Measurements from ENCODE around the gene POMGNT1. TPM values are rescaled to one million over a fixed set of nuclear protein-coding genes. Genes with fewer than 3 reads are reported as not detected.

Gene POMGNT1
- total RNA-seq, 2 experiments from 2014 or later, result 30.8 to 37.3 TPM

DNA sequence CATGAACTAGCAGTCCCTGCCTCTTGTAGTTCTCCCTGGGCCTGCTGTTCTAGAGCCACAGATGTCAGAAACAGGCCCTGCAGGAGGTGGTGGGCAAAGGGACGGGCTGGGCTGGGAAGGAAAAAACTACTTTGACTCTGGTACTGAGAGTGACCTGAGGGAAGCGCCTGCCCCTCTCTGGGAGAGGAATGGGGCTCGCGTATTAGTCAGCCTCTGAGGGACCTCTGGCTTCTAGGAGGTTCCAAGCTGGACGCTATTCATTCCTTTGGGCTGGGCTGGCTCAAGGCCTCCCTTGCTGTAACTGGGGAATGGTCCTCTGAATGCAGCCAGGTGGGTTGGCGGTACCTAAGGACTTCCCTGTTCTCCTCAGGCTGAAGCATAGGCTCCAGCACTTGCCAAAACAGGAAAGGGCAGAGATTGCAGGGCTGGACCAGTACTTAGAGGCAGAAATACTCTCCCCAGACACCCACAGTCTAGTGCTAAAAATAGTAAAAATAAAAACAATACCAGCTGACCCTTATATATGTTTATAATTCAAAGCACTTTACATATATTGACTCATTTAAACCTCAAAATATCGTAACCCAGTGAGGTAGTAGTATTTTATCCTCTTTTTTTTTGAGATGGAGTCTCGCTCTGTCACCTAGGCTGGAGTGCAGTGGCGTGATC, 7.1 kb downstream of the POMGNT1 start:
- H3K79me2 ChIP-seq (ENCODE audit: insufficient read depth, low read depth, low read length), result no peaks in the 10 kb centered on the region
- no peak for DNase-seq (ENCODE audit: low spot score)
- H3K4me1 ChIP-seq (ENCODE audit: insufficient read depth, low read length, poor library complexity, severe bottlenecking), result peaks cover 4% of the 10 kb centered on the region
- H4K20me1 ChIP-seq (ENCODE audit: insufficient read depth, low read length), result no peaks in the 10 kb centered on the region
- no peak overlapping the region for H2AFZ ChIP-seq (ENCODE audit: low read length)
- H3K4me3 ChIP-seq (ENCODE audit: low read depth, low read length, poor library complexity, severe bottlenecking), result no peak overlapping the region
- peaks cover 5% of the 10 kb centered on the region; the same call in 1 of the 2 replicates for H3K36me3 ChIP-seq (ENCODE audit: insufficient read depth, low read length)
- no TSS peak for BruUV-seq (replicated peaks)
- H3K9me2 ChIP-seq (ENCODE audit: insufficient read depth, low read length), result no peaks in the 10 kb centered on the region
- TF ChIP-seq EZH2phosphoT487 (IDR thresholded peaks at IDR 0.05; ENCODE audit: borderline replicate concordance, low read depth, low read length), result no peak
- H3K9me3 ChIP-seq (ENCODE audit: low read length), result no peaks in the 10 kb centered on the region
- no peak overlapping the region for H3K4me2 ChIP-seq (ENCODE audit: low read length)
- intact Hi-C loops (cut with micrococcal nuclease; ENCODE audit: unreplicated experiment), result no loop called here
- no peak overlapping the region for H3K27ac ChIP-seq (ENCODE audit: low read depth, low read length, poor library complexity, severe bottlenecking)
- ChIA-PET POLR2A (interaction anchor here (0.8 to 1.4 kb wide), 2 partner anchors 8 to 10 kb away, joined by 3 to 4 read pairs; no protein-coding TSS in a partner anchor), CTCF (ENCODE audit: unreplicated experiment) (no interaction called here)

DNA sequence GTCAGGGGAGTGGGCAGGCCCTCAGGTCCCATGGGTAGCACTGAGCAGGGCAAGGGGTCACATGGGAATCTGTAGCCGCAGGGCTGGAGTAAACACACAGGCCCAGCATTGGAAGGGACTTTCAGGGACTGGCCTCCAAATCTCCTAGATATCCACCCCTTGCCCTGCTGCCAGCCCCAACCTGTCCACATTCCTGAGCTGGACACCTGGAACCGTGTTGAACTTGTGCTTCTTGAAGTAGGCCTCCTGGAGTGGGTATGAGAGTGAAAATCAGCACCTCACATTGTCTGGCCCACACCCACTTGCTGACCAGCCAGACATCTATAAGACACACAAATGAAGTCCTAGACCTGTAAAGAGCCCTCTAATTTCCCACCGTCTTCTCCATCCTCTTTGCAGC, 7.7 kb downstream of the POMGNT1 start:
- ChIA-PET POLR2A (interaction anchor here (0.8 to 1.4 kb wide), 2 partner anchors 9 to 10 kb away, joined by 3 to 4 read pairs; no protein-coding TSS in a partner anchor), CTCF (ENCODE audit: unreplicated experiment) (no interaction called here)
- Histone ChIP-seq H3K9me2 (ENCODE audit: insufficient read depth, low read length) (no peaks in the 10 kb centered on the region), H3K9me3 (ENCODE audit: low read length) (no peaks in the 10 kb centered on the region), H3K4me1 (ENCODE audit: insufficient read depth, low read length, poor library complexity, severe bottlenecking) (peaks cover 8% of the 10 kb centered on the region), H4K20me1 (ENCODE audit: insufficient read depth, low read length) (no peaks in the 10 kb centered on the region), H3K36me3 (ENCODE audit: insufficient read depth, low read length) (peaks cover 5% of the 10 kb centered on the region; the same call in 1 of the 2 replicates), H3K4me3 (ENCODE audit: low read depth, low read length, poor library complexity, severe bottlenecking) (no peak overlapping the region), H3K79me2 (ENCODE audit: insufficient read depth, low read depth, low read length) (no peaks in the 10 kb centered on the region), H3K4me2 (ENCODE audit: low read length) (no peak overlapping the region), H3K27ac (ENCODE audit: low read depth, low read length, poor library complexity, severe bottlenecking) (no peak overlapping the region), H2AFZ (ENCODE audit: low read length) (no peak overlapping the region)
- no peak for DNase-seq (ENCODE audit: low spot score)
- no peak for TF ChIP-seq EZH2phosphoT487 (IDR thresholded peaks at IDR 0.05; ENCODE audit: borderline replicate concordance, low read depth, low read length)
- TF ChIP-seq, protein P1, sequence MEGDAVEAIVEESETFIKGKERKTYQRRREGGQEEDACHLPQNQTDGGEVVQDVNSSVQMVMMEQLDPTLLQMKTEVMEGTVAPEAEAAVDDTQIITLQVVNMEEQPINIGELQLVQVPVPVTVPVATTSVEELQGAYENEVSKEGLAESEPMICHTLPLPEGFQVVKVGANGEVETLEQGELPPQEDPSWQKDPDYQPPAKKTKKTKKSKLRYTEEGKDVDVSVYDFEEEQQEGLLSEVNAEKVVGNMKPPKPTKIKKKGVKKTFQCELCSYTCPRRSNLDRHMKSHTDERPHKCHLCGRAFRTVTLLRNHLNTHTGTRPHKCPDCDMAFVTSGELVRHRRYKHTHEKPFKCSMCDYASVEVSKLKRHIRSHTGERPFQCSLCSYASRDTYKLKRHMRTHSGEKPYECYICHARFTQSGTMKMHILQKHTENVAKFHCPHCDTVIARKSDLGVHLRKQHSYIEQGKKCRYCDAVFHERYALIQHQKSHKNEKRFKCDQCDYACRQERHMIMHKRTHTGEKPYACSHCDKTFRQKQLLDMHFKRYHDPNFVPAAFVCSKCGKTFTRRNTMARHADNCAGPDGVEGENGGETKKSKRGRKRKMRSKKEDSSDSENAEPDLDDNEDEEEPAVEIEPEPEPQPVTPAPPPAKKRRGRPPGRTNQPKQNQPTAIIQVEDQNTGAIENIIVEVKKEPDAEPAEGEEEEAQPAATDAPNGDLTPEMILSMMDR (conservative IDR thresholded peaks at IDR 0.05; ENCODE audit: low read length), result no peak
- intact Hi-C loops (cut with micrococcal nuclease; ENCODE audit: unreplicated experiment), result no loop called here
- no TSS peak for BruUV-seq (replicated peaks)

DNA sequence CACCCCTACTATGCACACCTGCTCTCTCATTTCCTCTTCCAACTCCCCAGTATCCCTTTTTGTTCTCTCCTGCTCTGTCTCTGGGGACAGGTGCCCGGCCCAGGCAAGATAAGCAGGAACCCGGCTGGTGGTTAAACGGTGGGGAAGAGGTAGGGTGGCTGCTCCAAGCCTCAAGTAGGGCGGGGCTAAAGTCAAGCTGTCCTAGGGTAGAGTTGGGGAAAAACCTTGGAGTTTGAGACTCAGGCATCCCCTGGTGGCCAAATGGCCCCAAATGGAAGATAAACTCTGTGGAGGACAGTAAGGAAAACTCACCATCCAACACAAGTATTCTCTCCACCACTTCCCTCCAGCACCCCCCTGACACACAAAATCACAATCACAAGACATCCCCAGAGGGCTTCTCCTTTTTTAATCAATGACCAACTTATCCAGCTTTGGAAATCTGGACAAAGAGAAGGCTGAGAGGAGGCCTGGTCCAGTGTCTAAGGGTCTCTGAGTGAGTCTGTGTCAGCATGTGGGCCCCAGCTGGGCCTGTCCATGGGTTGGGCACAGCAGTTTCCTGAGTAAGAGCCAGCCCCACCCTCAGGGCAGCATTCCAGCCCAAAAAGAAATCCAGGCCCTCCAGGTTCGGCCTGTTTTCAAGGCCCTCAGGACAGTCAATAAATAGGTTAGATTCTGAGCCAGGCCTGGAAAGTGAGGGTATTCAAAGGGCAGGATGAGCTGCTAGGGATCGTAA, 9.8 kb downstream of the POMGNT1 start:
- H3K79me2 ChIP-seq (ENCODE audit: insufficient read depth, low read depth, low read length), result no peaks in the 10 kb centered on the region
- no peak overlapping the region for H3K4me2 ChIP-seq (ENCODE audit: low read length)
- H3K9me2 ChIP-seq (ENCODE audit: insufficient read depth, low read length), result no peaks in the 10 kb centered on the region
- H3K4me3 ChIP-seq (ENCODE audit: low read depth, low read length, poor library complexity, severe bottlenecking), result no peak overlapping the region
- intact Hi-C loops (cut with micrococcal nuclease; ENCODE audit: unreplicated experiment), result no loop called here
- TF ChIP-seq, protein P1 (conservative IDR thresholded peaks at IDR 0.05; ENCODE audit: low read length), result no peak
- no peak for TF ChIP-seq EZH2phosphoT487 (IDR thresholded peaks at IDR 0.05; ENCODE audit: borderline replicate concordance, low read depth, low read length)
- ChIA-PET POLR2A (interaction anchor here (1.3 kb wide), 1 partner anchor 154 kb away, joined by 3 read pairs; no protein-coding TSS in a partner anchor), CTCF (ENCODE audit: unreplicated experiment) (no interaction called here)
- BruUV-seq (replicated peaks), result TSS peak; percentile 55
- DNase-seq (ENCODE audit: low spot score), result no peak
- H3K36me3 ChIP-seq (ENCODE audit: insufficient read depth, low read length), result peaks cover 5% of the 10 kb centered on the region; the same call in 1 of the 2 replicates
- no peak overlapping the region for H2AFZ ChIP-seq (ENCODE audit: low read length)
- H3K9me3 ChIP-seq (ENCODE audit: low read length), result no peaks in the 10 kb centered on the region
- no peaks in the 10 kb centered on the region for H4K20me1 ChIP-seq (ENCODE audit: insufficient read depth, low read length)
- peaks cover 18% of the 10 kb centered on the region for H3K4me1 ChIP-seq (ENCODE audit: insufficient read depth, low read length, poor library complexity, severe bottlenecking)
- no peak overlapping the region for H3K27ac ChIP-seq (ENCODE audit: low read depth, low read length, poor library complexity, severe bottlenecking)

Data from OCI-LY7 (cell line).